IMR-90 (cell line): ENCODE data around the gene CD163L1. TPM values are rescaled to one million over a fixed set of nuclear protein-coding genes. Genes with fewer than 3 reads are reported as not detected.

Experiments
- ATAC-seq: fragments of 200-7000 bp; cut with Tn5 transposase; 2 replicates; pipeline ENCODE4 v1.9.1; 2020; ENCODE audit warnings: low read depth, mild to moderate bottlenecking, moderate library complexity
- BruUV-seq: library from RNA; stranded (reverse); fragments of 400-500 nt; replicated peaks from 2 replicates; lab custom pipeline; 2021; lab: Mats Ljungman, UMichigan
- CTCF ChIA-PET: fragments of 300-600 bp; formaldehyde crosslinking; extraction: SDS; loops from one replicate; lab custom pipeline; 2021; ENCODE audit warnings: antibody characterized with exemption; lab: Yijun Ruan, JAX
- POLR2A ChIA-PET: fragments of 300-600 bp; sonication (Branson Sonifier 250); formaldehyde crosslinking; loops from one replicate; lab custom pipeline; 2022; ENCODE audit warnings: antibody characterized with exemption; ENCODE audit not compliant: unreplicated experiment; lab: Charles Lee
- DNase-seq: peaks from one replicate; pipeline ENCODE4 v3.0.0; 2013
- H2AFZ ChIP-seq: replicated peaks from 2 replicates; pipeline ENCODE3; 2013; ENCODE audit warnings: low read length, mild to moderate bottlenecking; ENCODE audit not compliant: poor library complexity
- H2AK5ac ChIP-seq: 2 replicates; pipeline ENCODE4 v1.6.1; 2013; ENCODE audit warnings: low read depth, low read length, inconsistent platforms
- H2AK9ac ChIP-seq: replicated peaks from 2 replicates; pipeline ENCODE3; 2013; ENCODE audit warnings: mild to moderate bottlenecking, low read depth, low read length, moderate library complexity; ENCODE audit not compliant: poor library complexity
- H2BK120ac ChIP-seq: 2 replicates; pipeline ENCODE4 v1.6.1; 2013; ENCODE audit warnings: low read depth, low read length, inconsistent platforms
- H2BK15ac ChIP-seq: 3 replicates; pipeline ENCODE4 v1.6.1; 2013; ENCODE audit warnings: low read depth, low read length, inconsistent platforms
- H2BK20ac ChIP-seq: 2 replicates; pipeline ENCODE4 v1.6.1; 2013; ENCODE audit warnings: low read depth, mild to moderate bottlenecking, inconsistent platforms, low read length, moderate library complexity
- H2BK5ac ChIP-seq: 2 replicates; pipeline ENCODE4 v1.6.1; 2013; ENCODE audit warnings: mild to moderate bottlenecking, low read depth, low read length, inconsistent platforms; ENCODE audit not compliant: poor library complexity, severe bottlenecking
- H3K14ac ChIP-seq: replicated peaks from 2 replicates; pipeline ENCODE4 v1.6.1; 2013; ENCODE audit warnings: low read depth, low read length, inconsistent platforms
- H3K18ac ChIP-seq: 2 replicates; pipeline ENCODE4 v1.6.1; 2013; ENCODE audit warnings: low read depth, low read length, control low read depth
- H3K23ac ChIP-seq: 2 replicates; pipeline ENCODE4 v1.6.1; 2013; ENCODE audit warnings: low read depth, low read length, inconsistent platforms
- H3K27ac ChIP-seq: 2 replicates; pipeline ENCODE4 v1.5.1; 2013; ENCODE audit warnings: mild to moderate bottlenecking, control low read depth, low read length; ENCODE audit not compliant: insufficient read depth
- H3K27me3 ChIP-seq: 2 replicates; pipeline ENCODE4 v1.6.1; 2013; ENCODE audit warnings: low read length; ENCODE audit not compliant: control insufficient read depth, insufficient read depth
- H3K36me3 ChIP-seq: 2 replicates; pipeline ENCODE4 v1.6.1; 2013; ENCODE audit warnings: low read length, mixed read lengths; ENCODE audit not compliant: control insufficient read depth, insufficient read depth
- H3K4ac ChIP-seq: 2 replicates; pipeline ENCODE4 v1.6.1; 2013; ENCODE audit warnings: low read depth, low read length, inconsistent platforms
- H3K4me1 ChIP-seq: 2 replicates; pipeline ENCODE4 v1.6.1; 2013; ENCODE audit warnings: low read length, mixed read lengths; ENCODE audit not compliant: control insufficient read depth, insufficient read depth
- H3K4me2 ChIP-seq: 2 replicates; pipeline ENCODE4 v1.6.1; 2013; ENCODE audit warnings: low read depth, mild to moderate bottlenecking, control low read depth, low read length, moderate library complexity
- H3K4me3 ChIP-seq: 2 replicates; pipeline ENCODE4 v1.5.1; 2013; ENCODE audit warnings: low read depth, mild to moderate bottlenecking, control low read depth, low read length, moderate library complexity; ENCODE audit not compliant: insufficient read depth
- H3K56ac ChIP-seq: 2 replicates; pipeline ENCODE4 v1.6.1; 2013; ENCODE audit warnings: low read length, inconsistent platforms; ENCODE audit not compliant: insufficient read depth; ENCODE audit errors: extremely low read depth
- H3K79me1 ChIP-seq, 2 experiments: 2 replicates each; pipeline ENCODE4 v1.6.1; 2013; ENCODE audit warnings: low read length in 2 of 2, inconsistent platforms in 1 of 2, low read depth in 1 of 2
- H3K9ac ChIP-seq: 2 replicates; pipeline ENCODE4 v1.6.1; 2013; ENCODE audit warnings: low read depth, low read length, control low read depth
- H3K9me1 ChIP-seq: 2 replicates; pipeline ENCODE4 v1.6.1; 2013; ENCODE audit warnings: low read length, inconsistent platforms; ENCODE audit not compliant: insufficient read depth
- H3K9me3 ChIP-seq: 2 replicates; pipeline ENCODE4 v1.6.1; 2013; ENCODE audit warnings: low read length; ENCODE audit not compliant: control insufficient read depth, insufficient read depth
- H4K20me1 ChIP-seq: 2 replicates; pipeline ENCODE4 v1.6.1; 2013; ENCODE audit warnings: low read length, inconsistent platforms; ENCODE audit not compliant: insufficient read depth
- H4K5ac ChIP-seq: 2 replicates; pipeline ENCODE4 v1.6.1; 2013; ENCODE audit warnings: mild to moderate bottlenecking, low read depth, low read length, control low read depth
- H4K8ac ChIP-seq, 2 experiments: 2 replicates each; pipeline ENCODE4 v1.6.1; 2013; ENCODE audit warnings: low read depth in 2 of 2, low read length in 2 of 2, control low read depth in 1 of 2, inconsistent platforms in 1 of 2
- H4K91ac ChIP-seq: 2 replicates; pipeline ENCODE4 v1.6.1; 2013; ENCODE audit warnings: low read depth, low read length, inconsistent platforms; ENCODE audit not compliant: insufficient read depth
- BHLHE40 ChIP-seq: fragments of 150-350 bp; IDR thresholded peaks from 2 replicates; pipeline ENCODE4 v1.6.1; 2016; ENCODE audit warnings: mild to moderate bottlenecking, low read depth, low read length
- CEBPB ChIP-seq: IDR thresholded peaks from 2 replicates; pipeline ENCODE4 v1.6.1; 2012; ENCODE audit warnings: low read depth, low read length, improper control_type of control experiment
- CHD1 ChIP-seq: IDR thresholded peaks from 2 replicates; pipeline ENCODE4 v1.6.1; 2012; ENCODE audit warnings: low read depth, low read length, improper control_type of control experiment
- CTCF ChIP-seq: conservative IDR thresholded peaks from 2 replicates; pipeline ENCODE4 v1.5.1; 2012; ENCODE audit warnings: mild to moderate bottlenecking, low read depth, low read length, improper control_type of control experiment
- FOS ChIP-seq: fragments of 150-350 bp; IDR thresholded peaks from 2 replicates; pipeline ENCODE4 v1.6.1; 2016; ENCODE audit warnings: low read depth, low read length
- MAFK ChIP-seq: IDR thresholded peaks from 2 replicates; pipeline ENCODE4 v1.6.1; 2012; ENCODE audit warnings: low read depth, low read length, improper control_type of control experiment
- MXI1 ChIP-seq: IDR thresholded peaks from 2 replicates; pipeline ENCODE4 v1.6.1; 2012; ENCODE audit warnings: low read depth, mild to moderate bottlenecking, low read length, moderate library complexity, borderline replicate concordance
- NFE2L2 ChIP-seq: fragments of 150-350 bp; IDR thresholded peaks from 2 replicates; pipeline ENCODE4 v1.6.1; 2016; ENCODE audit warnings: low read depth, mild to moderate bottlenecking, low read length
- POLR2A ChIP-seq: IDR thresholded peaks from 2 replicates; pipeline ENCODE4 v1.6.1; 2012; ENCODE audit warnings: mild to moderate bottlenecking, low read depth, low read length
- RAD21 ChIP-seq: IDR thresholded peaks from 2 replicates; pipeline ENCODE4 v1.6.1; 2012; ENCODE audit warnings: low read length, improper control_type of control experiment
- RCOR1 ChIP-seq: IDR thresholded peaks from 2 replicates; pipeline ENCODE4 v1.6.1; 2012; ENCODE audit warnings: mild to moderate bottlenecking, low read length, improper control_type of control experiment; ENCODE audit not compliant: insufficient replicate concordance
- RFX5 ChIP-seq: IDR thresholded peaks from 2 replicates; pipeline ENCODE4 v1.8.0; 2012; ENCODE audit warnings: low read depth, mild to moderate bottlenecking, low read length, moderate library complexity
- SMC3 ChIP-seq: fragments of 150-350 bp; IDR thresholded peaks from 2 replicates; pipeline ENCODE4 v1.6.1; 2016; ENCODE audit warnings: low read depth, mild to moderate bottlenecking, antibody characterized with exemption, low read length, moderate library complexity
- USF2 ChIP-seq: fragments of 150-350 bp; IDR thresholded peaks from 2 replicates; pipeline ENCODE4 v1.6.1; 2017; ENCODE audit warnings: mild to moderate bottlenecking, antibody characterized with exemption, low read length, low read depth
- WGBS, 2 experiments: methylation state at CpG; one replicate each; pipeline versions ENCODE4 v1.1.5 to v1.1.7; 2013; ENCODE audit warnings: missing lambda C conversion rate in 2 of 2; ENCODE audit not compliant: insufficient read length in 1 of 2; ENCODE audit errors: extremely low coverage in 2 of 2; 5-methylcytosine and 5-hydroxymethylcytosine counted together
- dilution Hi-C: fragments of 300-500 bp; cut with HindIII; formaldehyde crosslinking; loops from one replicate; pipeline ENCODE4 v1.14.3; 2018; ENCODE audit warnings: low sequenced_read_pairs; ENCODE audit not compliant: unreplicated experiment
- in situ Hi-C: fragments of 300-500 bp; cut with MboI; formaldehyde crosslinking; loops from 3 replicates; pipeline ENCODE4 v1.14.3; 2019; ENCODE audit warnings: low sequenced_read_pairs, inconsistent platforms, mixed read lengths
- intact Hi-C: fragments of 100-400 bp; cut with micrococcal nuclease; formaldehyde crosslinking; loops from 2 replicates; pipeline ENCODE4 v1.10.0; 2022
- polyA plus RNA-seq, 3 experiments: library from polyadenylated mRNA; depleted of rRNA; stranded (reverse); fragments of >200 nt; gene quantifications; 2 replicates each; pipeline ENCODE4 v1.2.3, GENCODE V29; 2012; ENCODE audit warnings: low replicate concordance in 1 of 3
- total RNA-seq: library from RNA; depleted of rRNA; stranded (reverse); fragments of >200 nt; gene quantifications from 2 replicates; pipeline ENCODE4 v1.2.3, GENCODE V29; 2012
- TF ChIP-seq, protein P1 (sequence below): fragments of 150-350 bp; IDR thresholded peaks from 2 replicates; pipeline ENCODE4 v1.6.1; 2016; ENCODE audit warnings: low read depth, mild to moderate bottlenecking, low read length, moderate library complexity, borderline replicate concordance

Gene CD163L1
- total and polyA plus RNA-seq, 2 of the 4 experiments (the other 2 are of a cell fraction), result 0.50 to 1.6 TPM

- no peak for DNase-seq
- H3K9ac ChIP-seq, result no peak overlapping the region
- no peak overlapping the region for H4K8ac ChIP-seq
- dilution Hi-C loops, result no loop called here
- H3K4ac ChIP-seq, result no peak overlapping the region
- H3K18ac ChIP-seq, result no peak overlapping the region
- no peak overlapping the region for H4K91ac ChIP-seq
- no peak overlapping the region for H2BK5ac ChIP-seq
- intact Hi-C loops, result no loop called here
- no peaks in the 10 kb centered on the region for H3K36me3 ChIP-seq
- H3K4me2 ChIP-seq, result no peak overlapping the region
- no peaks in the 10 kb centered on the region for H3K79me1 ChIP-seq
- no peaks in the 10 kb centered on the region for H4K20me1 ChIP-seq
- H3K56ac ChIP-seq, result no peak overlapping the region
- in situ Hi-C loops, result no loop called here
- no peaks in the 10 kb centered on the region for H3K4me1 ChIP-seq
- H3K23ac ChIP-seq, result no peak overlapping the region
- H3K27ac ChIP-seq, result no peak overlapping the region
- BruUV-seq, result no TSS peak
- H2AK9ac ChIP-seq, result no peak overlapping the region
- WGBS, 2 experiments, result no CpG with 5 or more reads among the region's 4 CpGs
- TF ChIP-seq NFE2L2, result no peak
- TF ChIP-seq MAFK, result no peak
- TF ChIP-seq CTCF, result no peak
- no peak for TF ChIP-seq BHLHE40
- TF ChIP-seq POLR2A, result no peak
- TF ChIP-seq, protein P1, sequence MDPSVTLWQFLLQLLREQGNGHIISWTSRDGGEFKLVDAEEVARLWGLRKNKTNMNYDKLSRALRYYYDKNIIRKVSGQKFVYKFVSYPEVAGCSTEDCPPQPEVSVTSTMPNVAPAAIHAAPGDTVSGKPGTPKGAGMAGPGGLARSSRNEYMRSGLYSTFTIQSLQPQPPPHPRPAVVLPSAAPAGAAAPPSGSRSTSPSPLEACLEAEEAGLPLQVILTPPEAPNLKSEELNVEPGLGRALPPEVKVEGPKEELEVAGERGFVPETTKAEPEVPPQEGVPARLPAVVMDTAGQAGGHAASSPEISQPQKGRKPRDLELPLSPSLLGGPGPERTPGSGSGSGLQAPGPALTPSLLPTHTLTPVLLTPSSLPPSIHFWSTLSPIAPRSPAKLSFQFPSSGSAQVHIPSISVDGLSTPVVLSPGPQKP, result no peak
- TF ChIP-seq CHD1, result no peak
- TF ChIP-seq USF2, result no peak
- no peak for TF ChIP-seq RFX5
- no peak for TF ChIP-seq SMC3
- no peak for TF ChIP-seq RCOR1
- no peak for TF ChIP-seq RAD21
- no peak for TF ChIP-seq FOS
- TF ChIP-seq CEBPB, result no peak
- no peak for TF ChIP-seq MXI1
- no peak for ATAC-seq
- H2BK20ac ChIP-seq, result no peak overlapping the region
- H3K14ac ChIP-seq, result no peak overlapping the region
- no peak overlapping the region for H2AK5ac ChIP-seq
- no peaks in the 10 kb centered on the region for H3K9me1 ChIP-seq
- H3K9me3 ChIP-seq, result peaks cover 2% of the 10 kb centered on the region
- no peak overlapping the region for H2BK120ac ChIP-seq
- CTCF ChIA-PET, result no interaction called here
- H3K27me3 ChIP-seq, result no peaks in the 10 kb centered on the region
- H3K4me3 ChIP-seq, result no peak overlapping the region
- H2AFZ ChIP-seq, result no peak overlapping the region
- no peak overlapping the region for H2BK15ac ChIP-seq
- POLR2A ChIA-PET, result no interaction called here
- H4K5ac ChIP-seq, result no peak overlapping the region
Measured at GRCh38 chr12:7349418-7349817, 94.5 kb downstream of the CD163L1 start.
